Heart left ventricle (tissue), 16 donors: ENCODE results near the gene UBAP2. TPM values are rescaled to one million over a fixed set of nuclear protein-coding genes. Genes with fewer than 3 reads are reported as not detected.

ENCODE experiments used
- ATAC-seq, 4 donors: fragments of 200-7000 bp; cut with Tn5 transposase; one replicate each; pipeline ENCODE4 v1.9.1; 2020 to 2022; ENCODE audit warnings: moderate library complexity in 4 of 4, mild to moderate bottlenecking in 3 of 4, moderate number of reproducible peaks in 1 of 4
- DNase-seq, 5 donors: peaks; one replicate each; pipeline ENCODE4 v3.0.0-alpha.2; 2020
- H3K27ac ChIP-seq, 12 donors: fragments of 200-600 bp; sonication (generic) in 4 of 12; one replicate each; pipeline versions ENCODE4 v1.5.0 to v1.8.0; 2016 to 2022; ENCODE audit warnings: mild to moderate bottlenecking in 2 of 12
- H3K27me3 ChIP-seq, 9 donors: fragments of 200-600 bp; sonication (generic) in 2 of 9; one replicate each; pipeline versions ENCODE4 v1.5.1 to v1.8.0; 2016 to 2022; ENCODE audit warnings: mild to moderate bottlenecking in 3 of 9
- H3K36me3 ChIP-seq, 9 donors: fragments of 200-600 bp; sonication (generic) in 2 of 9; one replicate each; pipeline versions ENCODE4 v1.5.0 to v1.8.0; 2018 to 2022; ENCODE audit warnings: mild to moderate bottlenecking in 2 of 9
- H3K4me1 ChIP-seq, 12 donors: fragments of 200-600 bp; sonication (generic) in 4 of 12; one replicate each; pipeline versions ENCODE4 v1.5.0 to v1.8.0; 2016 to 2022; ENCODE audit warnings: mild to moderate bottlenecking in 3 of 12
- H3K4me3 ChIP-seq, 12 donors: fragments of 200-600 bp; sonication (generic) in 4 of 12; one replicate each; pipeline versions ENCODE4 v1.5.0 to v1.8.0; 2017 to 2022; ENCODE audit warnings: mild to moderate bottlenecking in 9 of 12, moderate library complexity in 4 of 12
- H3K9me3 ChIP-seq, 12 donors: fragments of 200-600 bp; sonication (generic) in 4 of 12; one replicate each; pipeline versions ENCODE4 v1.5.0 to v1.8.0; 2016 to 2022; ENCODE audit warnings: mild to moderate bottlenecking in 1 of 12
- POLR2A ChIP-seq, 2 donors: fragments of 450-650 bp; IDR thresholded peaks; one replicate each; pipeline ENCODE4 v1.6.1; 2017; ENCODE audit warnings: antibody characterized with exemption in 2 of 2, mild to moderate bottlenecking in 2 of 2, moderate library complexity in 2 of 2
- WGBS, 4 donors: extraction: QIAGEN DNeasy Blood & Tissue Kit in 2 of 4; methylation state at CpG; one replicate each; pipeline versions ENCODE4 v1.1.5 to v1.1.7; 2013 to 2018; 5-methylcytosine and 5-hydroxymethylcytosine counted together
- intact Hi-C, 10 donors: fragments of 100-400 bp; cut with DNase I; formaldehyde crosslinking; loops; one replicate each; pipeline versions ENCODE4 v1.11.1 to v1.14.2; 2022
- polyA plus RNA-seq, 2 donors: library from polyadenylated mRNA; stranded (reverse); fragments of 200-250 nt; gene quantifications; one replicate each; pipeline ENCODE4 v1.2.3, GENCODE V29; 2013
- total RNA-seq, 9 donors: library from RNA; depleted of rRNA in 2 of 9; stranded (reverse); fragments of >200 nt in 2 of 9; fragmentation: NEBNext Ultra II Directional in 3 of 9; extraction: Animal tissue kit (Norgen Biotek cat#: 25700) in 3 of 9; gene quantifications; one replicate each; pipeline versions ENCODE4 v1.1.0 to v1.2.4, GENCODE V29; 2016 to 2023
- TF ChIP-seq, protein P1 (sequence below), 12 donors: fragments of 200-600 bp; sonication (generic) in 4 of 12; IDR thresholded peaks; one replicate each; pipeline versions ENCODE4 v1.5.0 to v1.8.0; 2018 to 2022; ENCODE audit warnings: antibody characterized with exemption in 12 of 12, mild to moderate bottlenecking in 5 of 12
- donor health status: ischemic (EF 13 %, LVEDD 7.1; RV severe dilation, severe dysfunction).
- donor health status: healthy with polysubstance abuse.
- donor health status: DM: no; HTN: yes; CAD: no.
- donor health status: DM: no; HTN: no; CAD: no.
- donor health status: ischemic (EF 25% LVEDD 6.9; RV normal size, moderate dysfunction).
- donor health status: ischemic (EF 25% LVEDD 5.7; RV mildly dilated, moderate dysfunction).
- donor health status: healthy.
- donor health status: DM: yes; HTN: yes; CAD: no.
- donor health status: ischemic (EF 35%, LVEDD 5.7; RV mildly dilated, moderate dysfunction).
- donor health status: nonischemic (EF 11% LVEDD 7.7; RV severe dilation, severe dysfunction).
- donor health status: DM: yes; HTN: yes; CAD: no.
- donor health status: PGD.
- donor health status: ischemic (EF 29% LVEDD 5.4; RV normal size, mild dysfunction).
- donor health status: nonischemic (EF 23%, LVEDD 6.1; RV moderate dilation, normal function).

UBAP2 gene
- total and polyA plus RNA-seq, 11 donors: 12.9 to 36.2 (median 25.8) TPM

DNA sequence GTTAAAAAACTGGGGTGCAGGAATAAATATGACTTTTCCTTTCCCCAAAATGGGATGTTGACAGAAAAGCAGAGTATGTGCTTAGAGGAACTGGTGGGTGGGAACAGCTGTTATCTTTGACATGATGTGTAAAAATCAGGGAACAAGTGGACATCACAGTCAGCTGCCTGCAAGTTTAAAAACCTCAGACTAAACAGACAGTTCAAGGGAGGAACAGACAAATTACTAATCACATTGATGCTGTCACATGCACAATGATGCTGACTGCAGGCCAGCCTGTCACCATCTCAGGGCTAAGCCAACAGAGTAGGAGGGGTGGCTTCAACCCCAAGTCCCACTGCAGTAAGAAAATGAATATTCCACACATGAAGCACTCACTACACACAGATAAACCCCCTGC, 38.2 kb upstream of the UBAP2 start:
- Histone ChIP-seq H3K36me3 (peaks cover 0 to 66% (median 56%) of the 10 kb centered on the region in 9 donors), H3K9me3 (no peaks in the 10 kb centered on the region), H3K4me3 (no peak overlapping the region), H3K4me1 (peaks cover 0 to 45% (median 13%) of the 10 kb centered on the region in 12 donors), H3K27ac (peak overlapping the region in 10 of 12 donors; percentile 7 to 88 (median 54)), H3K27me3 (no peaks in the 10 kb centered on the region)
- peak in 1 of 4 donors; percentile 33 for ATAC-seq
- TF ChIP-seq, protein P1, sequence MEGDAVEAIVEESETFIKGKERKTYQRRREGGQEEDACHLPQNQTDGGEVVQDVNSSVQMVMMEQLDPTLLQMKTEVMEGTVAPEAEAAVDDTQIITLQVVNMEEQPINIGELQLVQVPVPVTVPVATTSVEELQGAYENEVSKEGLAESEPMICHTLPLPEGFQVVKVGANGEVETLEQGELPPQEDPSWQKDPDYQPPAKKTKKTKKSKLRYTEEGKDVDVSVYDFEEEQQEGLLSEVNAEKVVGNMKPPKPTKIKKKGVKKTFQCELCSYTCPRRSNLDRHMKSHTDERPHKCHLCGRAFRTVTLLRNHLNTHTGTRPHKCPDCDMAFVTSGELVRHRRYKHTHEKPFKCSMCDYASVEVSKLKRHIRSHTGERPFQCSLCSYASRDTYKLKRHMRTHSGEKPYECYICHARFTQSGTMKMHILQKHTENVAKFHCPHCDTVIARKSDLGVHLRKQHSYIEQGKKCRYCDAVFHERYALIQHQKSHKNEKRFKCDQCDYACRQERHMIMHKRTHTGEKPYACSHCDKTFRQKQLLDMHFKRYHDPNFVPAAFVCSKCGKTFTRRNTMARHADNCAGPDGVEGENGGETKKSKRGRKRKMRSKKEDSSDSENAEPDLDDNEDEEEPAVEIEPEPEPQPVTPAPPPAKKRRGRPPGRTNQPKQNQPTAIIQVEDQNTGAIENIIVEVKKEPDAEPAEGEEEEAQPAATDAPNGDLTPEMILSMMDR (IDR thresholded peaks at IDR 0.05): no peak
- TF ChIP-seq POLR2A (IDR thresholded peaks at IDR 0.05): no peak
- no peak for DNase-seq
- intact Hi-C loops: loop anchor here in 1 of 10 donors (10.0 kb wide), 1 partner anchor 168 kb away; no protein-coding TSS in a partner anchor

DNA sequence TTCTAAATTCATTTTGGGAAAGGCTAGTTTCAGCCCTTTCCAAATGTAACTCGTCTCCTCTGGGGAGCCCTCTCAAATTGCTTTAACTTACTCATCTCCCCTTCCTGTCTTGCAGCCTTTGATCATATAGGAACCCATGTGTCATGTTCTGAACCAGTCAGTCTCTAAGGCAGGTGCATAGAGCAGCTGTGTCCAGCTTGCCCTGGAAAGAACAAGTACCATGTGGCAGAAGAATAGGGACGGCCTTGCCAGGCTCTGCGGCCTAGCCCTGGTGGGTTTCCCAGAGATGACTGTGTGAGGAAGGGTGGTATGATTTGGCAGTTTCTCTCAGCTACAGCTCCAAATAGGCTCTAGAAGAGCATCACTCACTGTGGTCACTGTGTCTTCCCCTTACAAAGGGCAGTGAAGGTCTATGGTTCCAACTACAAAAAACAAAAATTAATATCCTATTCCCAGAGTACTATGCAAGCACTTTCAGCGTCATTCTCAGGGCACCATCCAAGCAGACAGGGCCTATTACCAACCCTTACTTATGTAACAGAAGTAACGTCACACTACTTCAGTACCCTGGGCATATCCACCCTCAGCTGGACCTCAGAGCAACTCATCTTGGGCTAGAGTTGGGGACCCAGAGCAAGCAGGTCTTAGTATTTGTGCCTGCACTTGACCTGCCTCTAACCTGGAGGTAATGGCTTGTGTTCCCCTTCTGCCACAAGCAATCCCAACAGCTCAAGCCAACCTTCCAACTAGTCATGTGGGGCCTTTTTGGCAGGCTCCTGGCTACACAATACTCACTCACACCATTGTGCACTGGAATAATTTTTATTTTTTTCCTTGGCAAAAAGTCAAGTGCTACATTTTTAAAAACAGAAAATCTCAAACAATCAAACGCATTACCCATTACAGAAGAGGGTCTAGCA, 37.2 kb upstream of the UBAP2 start:
- Histone ChIP-seq H3K27ac (peak overlapping the region; percentile 28 to 88 (median 53)), H3K27me3 (no peaks in the 10 kb centered on the region), H3K4me3 (no peak overlapping the region), H3K36me3 (peaks cover 0 to 56% (median 46%) of the 10 kb centered on the region in 9 donors), H3K4me1 (peaks cover 0 to 45% (median 13%) of the 10 kb centered on the region in 12 donors), H3K9me3 (no peaks in the 10 kb centered on the region)
- DNase-seq: peak in 3 of 5 donors; percentile 20 to 45 (median 30)
- peak; percentile 37 to 75 (median 50) for ATAC-seq
- TF ChIP-seq, protein P1 (IDR thresholded peaks at IDR 0.05): no peak
- no peak for TF ChIP-seq POLR2A (IDR thresholded peaks at IDR 0.05)
- WGBS, 4 donors: 77 to 79% (median 78%) methylated on average over 6 of the region's 6 CpGs
- intact Hi-C loops: loop anchor here in 1 of 10 donors (10.0 kb wide), 1 partner anchor 169 kb away; no protein-coding TSS in a partner anchor

DNA sequence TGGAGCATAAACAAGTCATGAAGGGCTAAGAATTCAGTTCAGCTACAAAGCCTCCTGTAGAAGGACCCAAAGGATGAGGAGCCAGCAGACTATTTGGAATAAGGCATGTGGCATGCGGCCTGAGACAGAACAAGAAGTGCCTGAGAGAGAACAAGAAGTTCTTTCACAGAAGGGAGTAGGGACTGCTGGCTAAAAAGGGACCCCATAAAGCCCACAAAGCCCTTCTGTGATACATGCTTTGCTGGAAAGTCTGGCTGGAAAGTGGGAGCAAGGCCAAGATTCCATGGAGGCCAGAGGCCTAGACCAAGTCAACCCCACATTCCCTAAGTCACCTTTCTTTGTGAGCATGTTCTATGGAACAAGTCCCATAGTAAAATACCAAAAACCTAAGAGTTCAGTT, 35.9 kb upstream of the UBAP2 start:
- TF ChIP-seq POLR2A (IDR thresholded peaks at IDR 0.05): no peak
- TF ChIP-seq, protein P1 (IDR thresholded peaks at IDR 0.05): no peak
- H3K36me3 ChIP-seq: peaks cover 0 to 44% (median 35%) of the 10 kb centered on the region in 9 donors
- WGBS, 4 donors: 19 to 50% (median 34%) methylated on average over 1 of the region's 1 CpG
- ATAC-seq: peak; percentile 65 to 80 (median 75)
- H3K4me3 ChIP-seq: no peak overlapping the region
- intact Hi-C loops: loop anchor here in 1 of 10 donors (10.0 kb wide), 1 partner anchor 170 kb away; no protein-coding TSS in a partner anchor
- H3K4me1 ChIP-seq: peaks cover 0 to 45% (median 13%) of the 10 kb centered on the region in 12 donors
- H3K27me3 ChIP-seq: no peaks in the 10 kb centered on the region
- H3K9me3 ChIP-seq: no peaks in the 10 kb centered on the region
- H3K27ac ChIP-seq: peak overlapping the region; percentile 22 to 88 (median 53)
- peak in 4 of 5 donors; percentile 24 to 80 (median 38) for DNase-seq

DNA sequence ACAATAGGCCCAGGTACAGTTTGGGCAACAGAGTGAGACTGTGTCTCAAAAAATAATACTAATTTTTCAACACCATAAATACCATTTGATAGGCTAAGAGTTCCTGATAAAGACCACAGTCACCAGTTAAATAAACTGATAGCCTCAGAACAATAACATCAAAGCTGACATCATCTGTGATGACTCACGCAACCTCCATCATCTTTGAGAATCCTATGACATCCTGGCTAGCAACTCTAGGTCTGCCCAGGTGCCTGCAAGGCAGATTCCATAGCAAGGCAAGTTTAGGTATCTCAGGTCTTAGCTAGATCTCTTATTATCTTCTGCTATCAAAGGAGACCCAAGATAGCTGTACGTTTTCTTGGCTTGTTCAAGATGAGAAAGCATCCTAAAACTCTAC, 30.5 kb upstream of the UBAP2 start:
- no peaks in the 10 kb centered on the region for H3K27me3 ChIP-seq
- ATAC-seq (no peak), DNase-seq (no peak)
- 78 to 81% (median 79%) methylated on average over 2 of the region's 2 CpGs for WGBS, 4 donors
- H3K36me3 ChIP-seq: no peaks in the 10 kb centered on the region
- TF ChIP-seq, protein P1 (IDR thresholded peaks at IDR 0.05): no peak
- TF ChIP-seq POLR2A (IDR thresholded peaks at IDR 0.05): no peak
- peaks cover 0 to 14% (median under 1%) of the 10 kb centered on the region in 12 donors for H3K4me1 ChIP-seq
- H3K4me3 ChIP-seq: no peak overlapping the region
- H3K27ac ChIP-seq: no peak overlapping the region
- H3K9me3 ChIP-seq: no peaks in the 10 kb centered on the region
- intact Hi-C loops: loop anchor here in 6 of 10 donors (10.0 kb wide), 3 partner anchors 64 to 264 kb away; partner anchors contain the start of gene UBE2R2 (in 4 of the 6)
